ENCODE data around the gene ZEB1.
A peak's percentile ranks its signal among the peaks of the same experiment; 100 is the strongest.
"Not testable (repeated sequence)": the region's sequence is repeated elsewhere in the genome, so short reads cannot be mapped to it uniquely, and the experiment has no call there.

The ZEB1 gene

DNA sequence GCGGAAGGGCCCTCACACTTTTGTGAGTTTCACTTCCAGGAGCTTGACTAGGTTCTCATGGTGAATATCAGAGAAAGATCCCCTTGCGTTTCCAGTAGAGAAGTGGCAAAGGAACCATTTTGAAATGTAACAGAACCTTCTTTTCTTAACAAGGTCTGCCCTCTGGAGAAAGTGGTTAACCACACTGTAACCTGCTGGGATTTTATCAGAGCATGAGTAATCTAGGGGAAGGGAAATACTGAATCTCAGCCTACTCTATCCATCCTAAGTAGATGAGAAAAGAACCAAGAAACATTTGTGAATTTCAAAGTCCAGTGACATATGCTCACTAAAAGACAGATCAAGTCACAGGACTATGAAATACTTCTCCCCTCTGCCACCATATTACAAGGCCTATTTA, 235.5 kb downstream of the ZEB1 start:
- TF ChIP-seq, protein P1, sequence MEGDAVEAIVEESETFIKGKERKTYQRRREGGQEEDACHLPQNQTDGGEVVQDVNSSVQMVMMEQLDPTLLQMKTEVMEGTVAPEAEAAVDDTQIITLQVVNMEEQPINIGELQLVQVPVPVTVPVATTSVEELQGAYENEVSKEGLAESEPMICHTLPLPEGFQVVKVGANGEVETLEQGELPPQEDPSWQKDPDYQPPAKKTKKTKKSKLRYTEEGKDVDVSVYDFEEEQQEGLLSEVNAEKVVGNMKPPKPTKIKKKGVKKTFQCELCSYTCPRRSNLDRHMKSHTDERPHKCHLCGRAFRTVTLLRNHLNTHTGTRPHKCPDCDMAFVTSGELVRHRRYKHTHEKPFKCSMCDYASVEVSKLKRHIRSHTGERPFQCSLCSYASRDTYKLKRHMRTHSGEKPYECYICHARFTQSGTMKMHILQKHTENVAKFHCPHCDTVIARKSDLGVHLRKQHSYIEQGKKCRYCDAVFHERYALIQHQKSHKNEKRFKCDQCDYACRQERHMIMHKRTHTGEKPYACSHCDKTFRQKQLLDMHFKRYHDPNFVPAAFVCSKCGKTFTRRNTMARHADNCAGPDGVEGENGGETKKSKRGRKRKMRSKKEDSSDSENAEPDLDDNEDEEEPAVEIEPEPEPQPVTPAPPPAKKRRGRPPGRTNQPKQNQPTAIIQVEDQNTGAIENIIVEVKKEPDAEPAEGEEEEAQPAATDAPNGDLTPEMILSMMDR (IDR thresholded peaks at IDR 0.05; ENCODE audit: low read depth, low read length) = no peak
- H3K9me3 ChIP-seq = no peaks in the 10 kb centered on the region
- H3K36me3 ChIP-seq = no peaks in the 10 kb centered on the region
- no peaks in the 10 kb centered on the region for H3K27me3 ChIP-seq
- H3K4me3 ChIP-seq (ENCODE audit: low read depth, low read length) = no peak overlapping the region
- no peaks in the 10 kb centered on the region for H3K4me1 ChIP-seq
- DNase-seq = no peak

DNA sequence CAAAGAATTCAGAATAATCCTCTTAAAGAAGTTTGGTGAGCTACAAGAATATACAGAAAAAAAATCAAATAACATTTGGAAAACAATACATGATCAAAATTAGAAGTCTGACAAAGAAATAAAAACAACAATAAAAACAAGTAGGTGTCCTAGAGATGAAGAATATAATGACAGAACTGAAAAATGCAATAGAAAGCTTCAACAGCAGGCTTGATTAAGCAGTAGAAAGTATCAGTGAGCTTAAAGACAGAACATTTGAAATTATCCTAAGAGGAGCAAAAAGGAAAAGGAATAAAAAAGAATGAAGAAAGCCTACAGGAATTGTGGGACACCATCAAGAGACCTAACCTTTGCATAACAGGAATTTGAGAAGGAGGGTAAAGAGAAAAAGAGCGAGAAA, 238.8 kb downstream of the ZEB1 start:
- TF ChIP-seq, protein P1 (IDR thresholded peaks at IDR 0.05; ENCODE audit: low read depth, low read length) = no peak
- DNase-seq = no peak
- Histone ChIP-seq H3K36me3 (no peaks in the 10 kb centered on the region), H3K4me1 (no peaks in the 10 kb centered on the region), H3K4me3 (ENCODE audit: low read depth, low read length) (no peak overlapping the region), H3K9me3 (no peaks in the 10 kb centered on the region), H3K27me3 (no peaks in the 10 kb centered on the region)

DNA sequence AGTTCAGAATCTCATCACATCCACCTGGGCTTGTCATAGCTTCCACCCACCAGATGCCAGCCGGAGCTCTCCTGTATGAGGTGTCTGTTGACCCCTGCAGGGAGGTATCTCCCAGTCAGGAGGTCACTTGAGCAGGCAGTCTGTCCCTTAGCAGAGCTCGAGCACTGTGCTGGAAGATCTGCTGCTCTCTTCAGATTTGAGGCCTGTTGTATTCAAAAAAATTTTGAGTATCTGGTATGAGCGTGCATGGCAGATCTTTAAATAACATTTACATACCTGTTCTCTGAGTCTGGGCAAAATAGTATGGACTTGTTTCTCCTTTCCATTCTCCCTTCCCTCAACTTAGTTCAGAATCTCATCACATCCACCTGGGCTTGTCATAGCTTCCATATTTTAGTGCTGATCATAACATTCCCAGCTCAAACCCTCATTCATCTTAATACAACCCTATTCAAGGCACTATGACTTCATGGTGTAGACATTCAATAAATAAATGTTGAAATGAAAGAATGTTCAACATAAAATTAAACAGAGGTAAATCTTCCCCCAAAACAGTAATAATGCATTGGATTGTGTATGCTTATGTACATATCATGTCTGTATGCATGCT, 249.3 kb downstream of the ZEB1 start:
- H3K4me3 ChIP-seq (ENCODE audit: low read depth, low read length); H3K4me1 ChIP-seq; H3K9me3 ChIP-seq; H3K36me3 ChIP-seq; H3K27me3 ChIP-seq; DNase-seq: not testable (repeated sequence)

DNA sequence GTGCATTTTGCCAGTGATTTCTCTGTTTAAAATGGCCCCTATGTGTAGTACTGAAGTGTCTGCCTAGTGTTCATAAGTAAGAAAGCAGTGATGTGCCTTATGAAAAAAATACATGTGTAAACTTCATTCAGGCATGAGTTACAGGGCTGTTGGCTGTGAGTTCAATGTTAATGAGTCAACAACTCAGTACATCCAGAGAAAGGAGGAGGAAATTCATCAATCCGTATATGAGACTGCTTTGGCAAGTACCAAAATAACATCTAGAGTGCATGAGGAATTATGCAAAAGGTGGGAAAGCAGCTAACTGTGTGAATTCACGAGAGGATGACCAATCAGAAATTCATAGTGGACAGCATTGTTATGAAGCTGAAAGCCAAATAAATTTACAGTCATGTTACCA, 255.6 kb downstream of the ZEB1 start:
- TF ChIP-seq, protein P1 (IDR thresholded peaks at IDR 0.05; ENCODE audit: low read depth, low read length) = no peak
- Histone ChIP-seq H3K4me3 (ENCODE audit: low read depth, low read length) (no peak overlapping the region), H3K27me3 (no peaks in the 10 kb centered on the region), H3K4me1 (peaks cover 17% of the 10 kb centered on the region), H3K36me3 (no peaks in the 10 kb centered on the region), H3K9me3 (no peaks in the 10 kb centered on the region; the same call in 1 of the 2 replicates)
- DNase-seq = no peak

DNA sequence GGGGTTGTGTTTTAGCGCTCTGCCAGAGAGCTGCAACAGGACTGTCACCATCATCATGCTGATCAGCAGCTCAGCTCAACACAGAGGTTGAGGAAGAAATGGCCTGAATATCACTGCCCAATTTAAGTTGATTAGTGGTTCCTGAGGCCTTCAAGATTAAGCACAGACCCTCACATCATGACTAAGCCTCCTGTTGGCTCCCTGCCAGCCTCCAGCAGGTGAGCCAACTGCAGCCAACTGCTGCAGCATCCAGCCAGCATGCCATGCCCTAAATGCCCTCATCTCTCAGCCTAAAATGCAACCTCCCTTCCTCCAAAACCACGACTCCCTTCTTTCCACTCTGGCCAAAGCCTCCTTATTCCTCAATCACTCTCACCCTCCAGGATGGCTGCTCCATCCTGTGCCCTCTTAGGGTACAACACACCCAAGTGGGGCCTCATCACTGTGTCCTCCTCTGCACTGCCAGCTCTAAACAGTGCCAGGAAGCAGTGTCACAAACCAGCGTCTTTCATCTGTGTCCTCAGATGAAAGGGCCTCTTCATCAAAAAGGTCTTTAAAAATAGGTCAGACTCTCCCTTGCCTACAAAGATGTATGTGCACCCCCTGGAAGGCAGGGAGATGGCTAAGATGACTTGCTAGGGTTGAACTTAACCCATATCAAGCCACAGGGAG, 259.3 kb downstream of the ZEB1 start:
- Histone ChIP-seq H3K4me1 (peaks cover 35% of the 10 kb centered on the region), H3K36me3 (no peaks in the 10 kb centered on the region), H3K4me3 (ENCODE audit: low read depth, low read length) (no peak overlapping the region), H3K27me3 (no peaks in the 10 kb centered on the region), H3K9me3 (no peaks in the 10 kb centered on the region; the same call in 1 of the 2 replicates)
- TF ChIP-seq, protein P1 (IDR thresholded peaks at IDR 0.05; ENCODE audit: low read depth, low read length) = no peak
- peak; percentile 59 for DNase-seq

DNA sequence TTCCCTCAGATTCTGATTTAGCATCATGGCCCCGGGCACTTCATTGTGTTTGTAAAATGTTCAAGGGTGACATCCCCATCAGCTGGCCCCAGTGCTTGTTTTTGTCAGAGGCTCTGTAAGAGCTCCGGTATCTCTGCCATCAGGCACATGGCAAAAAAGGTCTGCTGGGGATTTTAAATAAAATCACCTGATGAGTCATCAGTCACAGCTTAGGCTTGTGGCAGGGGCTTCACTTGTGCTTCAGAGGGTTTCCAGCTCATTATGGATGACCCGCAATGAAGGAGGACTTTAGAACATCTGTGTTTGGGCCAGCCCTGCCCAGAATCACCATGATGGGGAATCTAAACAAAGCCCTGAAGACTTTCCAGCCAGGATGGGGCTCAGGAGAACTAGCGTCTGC, 259.9 kb downstream of the ZEB1 start:
- peak; percentile 75 for DNase-seq
- H3K4me1 ChIP-seq = peaks cover 40% of the 10 kb centered on the region
- TF ChIP-seq, protein P1 (IDR thresholded peaks at IDR 0.05; ENCODE audit: low read depth, low read length) = no peak
- no peaks in the 10 kb centered on the region for H3K36me3 ChIP-seq
- H3K4me3 ChIP-seq (ENCODE audit: low read depth, low read length) = no peak overlapping the region
- H3K9me3 ChIP-seq = no peaks in the 10 kb centered on the region; the same call in 1 of the 2 replicates
- no peaks in the 10 kb centered on the region for H3K27me3 ChIP-seq

Data from BE2C (cell line).